ENCODE measurements around the gene RHOT2. TPM values are rescaled to one million over a fixed set of nuclear protein-coding genes. Genes with fewer than 3 reads are reported as not detected.
"Not testable (repeated sequence)": the region's sequence is repeated elsewhere in the genome, so short reads cannot be mapped to it uniquely, and the experiment has no call there.

Gene RHOT2
- total RNA-seq, 1 donor from 2014 or later = 163 TPM

GRCh38 chr16:687499-687898, 19.6 kb downstream of the RHOT2 start:
- Mint-ChIP-seq H3K27me3 (peaks cover 7% of the 10 kb centered on the region), H3K9me3 (no peaks in the 10 kb centered on the region), H3K4me1 (ENCODE audit: unreplicated experiment) (peaks cover 6% of the 10 kb centered on the region), H3K27ac (no peak overlapping the region), H3K36me3 (peaks cover 2% of the 10 kb centered on the region), H3K4me3 (no peak overlapping the region)
- no peak for DNase-seq (ENCODE audit: extremely low spot score, unreplicated experiment)
- no peak for TF ChIP-seq CTCF (conservative IDR thresholded peaks at IDR 0.05)

- DNase-seq (ENCODE audit: extremely low spot score, unreplicated experiment) = no peak
- H3K36me3 Mint-ChIP-seq = no peaks in the 10 kb centered on the region
- H3K9me3 Mint-ChIP-seq = no peaks in the 10 kb centered on the region
- no peak for TF ChIP-seq CTCF (conservative IDR thresholded peaks at IDR 0.05)
- H3K27me3 Mint-ChIP-seq = peaks cover 21% of the 10 kb centered on the region
- no peak overlapping the region for H3K27ac Mint-ChIP-seq
- H3K4me1 Mint-ChIP-seq (ENCODE audit: unreplicated experiment) = peaks cover 4% of the 10 kb centered on the region
- H3K4me3 Mint-ChIP-seq = peak overlapping the region; percentile 91
Measured at GRCh38 chr16:689175-689897, 21.4 kb downstream of the RHOT2 start.

- peak overlapping the region; percentile 91 for H3K4me3 Mint-ChIP-seq
Measured at GRCh38 chr16:691242-691641, 23.3 kb downstream of the RHOT2 start.

GRCh38 chr16:692356-693108, 24.6 kb downstream of the RHOT2 start:
- Mint-ChIP-seq H3K9me3 (no peaks in the 10 kb centered on the region), H3K4me3 (peak overlapping the region; percentile 69), H3K27ac (no peak overlapping the region), H3K4me1 (ENCODE audit: unreplicated experiment) (peaks cover 4% of the 10 kb centered on the region), H3K27me3 (peaks cover 45% of the 10 kb centered on the region), H3K36me3 (no peaks in the 10 kb centered on the region)
- DNase-seq (ENCODE audit: extremely low spot score, unreplicated experiment) = no peak
- no peak for TF ChIP-seq CTCF (conservative IDR thresholded peaks at IDR 0.05)

More at GRCh38 chr16:691242-691641, 23.3 kb downstream of the RHOT2 start:
- H3K27ac Mint-ChIP-seq = peak overlapping the region; percentile 91
- not testable (repeated sequence) for H3K36me3 Mint-ChIP-seq; DNase-seq (ENCODE audit: extremely low spot score, unreplicated experiment); H3K9me3 Mint-ChIP-seq; H3K4me1 Mint-ChIP-seq (ENCODE audit: unreplicated experiment)
- peaks cover 33% of the 10 kb centered on the region for H3K27me3 Mint-ChIP-seq

GRCh38 chr16:693364-693763, 25.4 kb downstream of the RHOT2 start:
- Mint-ChIP-seq H3K27me3 (peaks cover 50% of the 10 kb centered on the region), H3K4me3 (no peak overlapping the region)

More at GRCh38 chr16:693364-693763, 25.4 kb downstream of the RHOT2 start:
- Mint-ChIP-seq H3K27ac (no peak overlapping the region), H3K36me3 (no peaks in the 10 kb centered on the region), H3K4me1 (ENCODE audit: unreplicated experiment) (peaks cover 4% of the 10 kb centered on the region), H3K9me3 (no peaks in the 10 kb centered on the region)
- TF ChIP-seq CTCF (conservative IDR thresholded peaks at IDR 0.05) = no peak
- DNase-seq (ENCODE audit: extremely low spot score, unreplicated experiment) = no peak
